Stimulated activated CD4-positive, alpha-beta T cell treated with anti-CD3 and anti-CD28 coated beads, Interleukin-1b, Interleukin-23, amount 100 ng/mL, for 48 hours (primary cell): ENCODE measurements around the gene FOXK1.
A peak's percentile ranks its signal among the peaks of the same experiment; 100 is the strongest.

Experiments used
- DNase-seq: peaks from one replicate; pipeline ENCODE4 v3.0.0-alpha.2; 2020

FOXK1 gene

DNA sequence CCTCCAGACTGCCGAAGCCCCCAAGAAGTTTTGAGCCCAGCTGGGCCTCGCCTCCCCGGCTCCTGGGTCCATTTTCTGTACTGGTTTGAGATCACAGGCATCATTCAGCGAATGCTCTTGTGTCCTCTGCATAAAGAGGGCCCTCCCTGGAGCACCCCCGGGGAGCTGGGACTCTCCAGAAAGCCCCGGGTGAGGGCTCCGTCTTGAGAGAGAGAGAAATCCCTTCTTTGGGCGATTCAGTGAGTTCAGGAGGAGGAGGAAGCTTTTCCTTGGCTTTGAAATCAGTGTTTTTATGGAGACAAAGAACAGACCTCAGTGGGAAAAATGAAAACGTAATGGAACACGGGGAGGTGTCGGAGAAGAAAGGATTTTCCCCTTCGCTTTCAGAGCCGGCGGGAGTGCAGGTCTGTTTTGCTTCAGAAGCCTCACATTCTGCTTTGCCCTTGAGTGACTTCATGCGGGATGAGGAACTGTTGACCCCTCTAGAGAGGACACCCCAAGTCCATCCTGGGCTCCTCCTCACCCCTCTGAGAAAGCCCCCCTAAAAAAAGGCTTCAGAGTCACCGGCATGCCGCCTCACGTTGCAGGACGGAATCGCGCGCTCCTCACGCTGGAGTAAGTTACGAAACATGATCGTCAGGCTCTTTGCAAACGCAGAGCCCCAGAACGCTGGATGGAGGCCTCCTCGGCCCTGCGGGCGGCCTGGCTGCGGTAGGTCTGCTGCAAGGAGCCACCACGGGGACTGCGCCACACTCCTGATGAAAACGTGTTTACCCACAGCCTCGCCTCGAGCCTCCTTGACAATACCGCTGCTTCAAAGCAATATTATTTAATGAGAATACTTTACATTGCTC, 84.8 kb downstream of the FOXK1 start:
- DNase-seq, result no peak

DNA sequence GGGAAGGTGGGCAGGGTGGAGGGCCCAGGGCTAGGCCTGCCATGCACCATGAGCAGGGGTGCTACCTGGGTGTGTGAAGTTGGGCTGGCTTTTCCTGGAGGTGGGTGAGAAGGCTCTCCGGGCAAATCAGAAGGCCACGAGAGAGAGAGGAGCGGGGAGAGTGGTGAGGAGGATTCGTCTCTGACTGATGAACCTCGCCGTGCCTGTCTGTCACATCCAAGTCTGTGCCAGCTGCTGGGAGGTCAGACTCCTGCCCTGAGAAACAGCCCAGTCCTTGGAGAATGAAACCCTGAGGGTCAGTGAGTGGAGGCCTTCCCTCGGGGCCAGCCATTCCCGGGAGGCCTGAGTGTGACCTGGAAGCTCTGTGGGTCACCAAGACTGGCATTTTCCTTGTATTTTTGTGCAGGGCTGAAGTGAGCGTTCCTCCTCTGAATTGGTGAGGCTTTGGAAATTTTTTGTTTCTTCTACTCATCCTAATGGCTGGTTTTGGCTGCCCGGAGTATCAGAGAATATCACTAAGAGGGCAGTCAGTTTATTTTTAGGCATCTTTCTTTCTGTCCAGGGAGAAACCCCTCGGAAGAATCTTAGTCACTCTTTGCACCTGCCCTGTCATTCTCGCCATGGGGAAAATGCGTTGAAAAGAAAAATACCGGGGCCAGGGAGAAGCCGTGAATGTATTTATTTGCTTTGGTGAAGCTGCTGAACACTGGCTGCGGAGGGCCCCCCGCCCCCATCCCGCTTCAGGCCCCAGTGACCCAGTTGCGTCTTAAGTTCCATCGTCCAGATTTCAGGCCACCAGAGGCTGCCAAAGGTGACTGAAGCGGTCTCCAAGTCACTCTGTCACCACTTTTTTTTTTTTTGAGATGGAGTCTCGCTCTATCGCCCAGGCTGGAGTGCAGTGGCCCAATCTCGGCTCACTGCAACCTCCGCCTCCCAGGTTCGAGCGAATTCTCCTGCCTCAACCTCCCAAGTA, 86.8 kb downstream of the FOXK1 start:
- DNase-seq, result no peak

DNA sequence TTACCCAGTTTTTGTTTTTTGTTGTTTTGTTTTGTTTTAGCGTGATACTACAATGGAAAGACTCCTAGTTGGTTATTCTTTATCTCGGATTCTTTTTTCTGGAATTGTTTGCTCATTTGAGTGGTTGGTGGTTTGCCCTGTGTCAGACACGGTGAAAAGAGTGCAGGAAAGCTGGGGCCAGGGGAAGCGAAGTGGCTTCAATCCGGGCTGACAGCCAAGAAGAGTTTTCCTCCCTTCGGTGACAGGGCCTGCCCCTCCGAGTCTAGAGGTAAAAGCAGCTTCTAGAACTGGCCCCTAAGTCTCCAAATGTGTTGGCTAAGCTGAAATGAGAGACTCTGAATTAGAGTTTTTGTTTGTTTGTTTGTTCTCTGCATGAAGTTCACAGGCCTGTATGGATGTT, 87.7 kb downstream of the FOXK1 start:
- no peak for DNase-seq

DNA sequence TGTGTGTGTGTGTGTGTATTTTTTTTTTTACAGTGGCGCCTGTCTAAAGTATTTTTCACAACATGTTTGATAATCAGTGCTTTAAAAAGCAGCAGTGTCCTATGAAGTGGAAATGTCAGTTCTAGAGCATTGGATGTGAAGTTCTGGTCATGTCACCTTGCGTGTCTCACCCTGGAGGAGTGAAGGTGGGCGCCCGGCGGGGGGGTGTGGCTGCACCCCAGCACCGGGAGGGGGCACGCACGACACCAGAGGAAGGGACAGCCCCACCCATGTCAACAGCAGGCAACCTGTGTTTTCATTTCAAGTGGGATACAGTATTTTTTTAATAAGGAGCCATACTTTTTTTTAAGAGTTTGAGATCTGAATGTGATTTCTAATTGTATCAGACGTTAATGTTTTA, 88.8 kb downstream of the FOXK1 start:
- no peak for DNase-seq

DNA sequence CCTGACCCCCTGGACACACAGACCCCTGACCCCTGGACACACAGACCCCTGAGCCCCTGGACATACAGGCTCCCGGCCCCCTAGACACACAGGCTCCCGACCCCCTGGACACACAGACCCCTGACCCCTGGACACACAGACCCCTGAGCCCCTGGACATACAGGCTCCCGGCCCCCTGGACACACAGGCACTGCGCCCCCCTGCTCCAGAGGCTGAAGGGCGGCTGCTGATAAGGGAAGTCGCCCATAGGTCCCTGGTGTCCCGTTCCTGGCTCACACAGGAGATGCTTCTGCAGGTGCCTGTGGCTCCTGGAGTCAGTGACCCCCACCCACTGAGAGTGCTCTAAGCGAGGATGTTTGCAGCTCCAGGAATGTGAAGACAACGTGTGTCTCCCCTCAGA, 89.6 kb downstream of the FOXK1 start:
- DNase-seq, result no peak

DNA sequence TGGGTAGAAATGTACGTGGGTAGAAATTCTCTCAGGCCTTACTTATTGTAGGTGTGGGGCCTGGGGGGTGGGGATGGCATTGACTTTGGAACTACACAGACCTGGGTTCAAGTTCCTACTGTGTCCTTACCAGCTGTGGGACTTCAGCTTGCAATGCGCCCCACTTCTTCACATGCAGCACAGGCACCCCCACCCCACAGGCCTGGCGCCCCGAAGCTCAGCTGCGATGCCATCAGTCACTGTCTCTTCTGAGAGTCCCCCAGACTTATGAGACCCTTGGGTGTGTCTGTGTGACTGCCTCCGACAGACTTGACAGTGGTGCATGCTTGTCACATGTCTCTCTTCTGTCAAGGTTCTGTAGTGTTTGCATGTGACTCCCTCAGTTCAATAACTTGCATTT, 90.2 kb downstream of the FOXK1 start:
- no peak for DNase-seq

DNA sequence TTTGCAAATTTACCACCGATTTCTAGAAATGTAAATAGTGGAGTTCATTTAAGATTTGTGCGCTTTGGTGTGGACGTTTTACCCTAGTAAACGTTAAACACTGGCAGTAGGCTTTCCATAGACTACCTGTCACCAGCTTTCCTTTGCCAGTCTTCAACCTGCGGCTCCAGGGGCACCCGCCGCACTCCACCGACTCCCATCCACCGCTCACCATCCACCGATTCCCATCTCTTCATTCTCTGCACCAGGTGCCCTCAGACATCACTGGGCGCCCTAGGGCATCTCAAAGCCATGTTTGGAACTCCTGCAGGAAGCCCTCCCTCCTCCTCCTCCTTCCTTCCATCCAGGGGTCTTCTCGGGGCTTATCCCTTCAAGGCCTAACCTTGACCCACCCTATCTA, 91.9 kb downstream of the FOXK1 start:
- no peak for DNase-seq

DNA sequence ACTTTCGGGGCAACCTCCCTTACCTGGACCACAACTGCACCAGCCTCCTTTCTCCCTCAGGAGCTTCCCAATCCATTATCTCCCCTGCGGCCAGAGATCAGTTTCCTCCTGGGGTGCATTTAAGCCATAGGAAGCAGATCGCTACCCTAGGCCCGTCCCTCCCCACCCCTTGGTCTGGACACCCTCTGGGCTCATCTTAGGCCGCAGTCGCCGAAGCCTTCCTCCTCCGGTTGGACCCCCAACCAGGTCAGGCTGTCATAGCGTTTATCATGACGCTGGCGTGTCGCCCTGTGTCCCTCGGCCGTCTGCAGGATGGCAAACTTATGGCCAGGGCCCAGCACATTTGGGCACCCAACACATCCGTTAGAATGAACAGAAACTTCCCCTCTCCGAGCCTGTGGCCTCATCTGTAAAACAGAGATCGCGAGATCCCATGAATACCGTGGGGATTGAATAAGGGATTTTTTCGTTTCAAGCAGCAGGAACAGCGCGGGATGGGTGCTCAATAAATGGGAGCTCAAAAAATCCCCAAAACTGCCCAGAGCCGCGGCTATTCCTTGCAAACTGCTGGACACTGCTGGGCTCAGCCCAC, 92.7 kb downstream of the FOXK1 start:
- peak; percentile 27 for DNase-seq

DNA sequence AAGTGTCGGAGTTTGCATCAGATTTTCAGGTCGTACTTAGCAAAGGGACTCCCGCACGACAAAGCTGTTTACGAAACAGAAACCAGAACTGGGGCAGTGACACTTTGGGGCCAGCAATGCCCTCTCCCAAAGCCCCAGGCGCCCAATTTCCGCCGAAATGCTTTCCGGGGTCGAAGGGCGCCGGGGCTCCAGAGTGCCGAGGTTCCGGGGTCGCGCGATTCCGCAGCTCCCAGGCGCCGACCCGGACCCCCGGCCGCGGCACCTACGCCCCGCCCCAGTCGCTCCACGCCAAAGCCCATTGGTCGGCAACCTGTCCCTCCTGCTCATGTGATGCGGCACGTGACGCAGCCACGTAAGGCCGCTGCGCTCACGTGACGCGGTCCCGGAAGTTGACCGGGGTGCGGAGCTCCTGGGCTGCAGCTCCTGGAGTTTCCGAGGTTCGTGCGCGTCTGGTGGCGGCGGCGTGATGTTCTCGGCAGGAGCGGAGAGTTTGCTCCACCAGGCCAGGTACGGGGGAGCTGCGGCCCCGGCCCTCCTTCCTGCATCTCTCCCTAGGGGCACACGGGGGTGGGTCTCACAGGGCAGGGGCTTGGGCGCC, 93.3 kb downstream of the FOXK1 start, which contains the start of gene AP5Z1:
Gene AP5Z1 (plus strand): TSS at position 374 of the 598 bp plus-strand sequence. CDS start 93 bp downstream, at position 467.
- DNase-seq, result peak; percentile 95

DNA sequence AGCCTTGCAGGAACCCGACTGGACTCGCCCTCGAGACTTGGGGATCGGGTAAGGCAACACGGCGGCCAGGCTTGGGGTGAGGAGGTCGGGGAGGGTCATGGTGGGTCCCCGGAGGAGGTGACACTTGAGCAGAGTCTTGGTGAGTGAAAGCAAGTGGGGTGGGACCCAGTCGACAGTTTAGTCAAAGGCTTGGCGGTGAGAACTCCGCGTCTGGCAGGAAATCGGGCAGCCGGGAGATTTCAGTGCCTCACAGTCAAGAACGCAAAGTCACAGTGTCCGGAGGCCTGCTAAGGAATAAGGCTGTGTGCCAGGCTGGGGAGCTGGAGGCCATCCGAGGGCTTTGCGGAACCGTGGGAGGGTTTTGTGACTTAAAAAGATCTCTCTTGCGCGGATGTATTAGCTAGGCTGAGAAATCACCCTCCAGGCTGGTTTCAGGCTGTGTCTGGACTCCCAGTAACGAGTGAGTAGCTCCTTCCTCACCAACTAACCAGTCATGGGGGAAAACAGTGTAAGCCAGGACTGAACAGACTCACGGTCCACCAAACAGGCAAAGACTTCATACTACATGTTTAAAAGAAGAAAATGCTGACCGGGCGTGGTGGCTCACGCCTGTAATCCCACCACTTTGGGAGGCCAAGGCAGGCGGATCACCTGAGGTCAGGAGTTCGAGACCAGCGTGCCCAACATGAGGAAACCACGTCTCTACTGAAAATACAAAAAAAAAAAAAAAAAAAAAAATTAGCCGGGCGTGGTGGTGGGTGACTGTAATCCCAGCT, 93.9 kb downstream of the FOXK1 start:
- DNase-seq, result peak; percentile 49

DNA sequence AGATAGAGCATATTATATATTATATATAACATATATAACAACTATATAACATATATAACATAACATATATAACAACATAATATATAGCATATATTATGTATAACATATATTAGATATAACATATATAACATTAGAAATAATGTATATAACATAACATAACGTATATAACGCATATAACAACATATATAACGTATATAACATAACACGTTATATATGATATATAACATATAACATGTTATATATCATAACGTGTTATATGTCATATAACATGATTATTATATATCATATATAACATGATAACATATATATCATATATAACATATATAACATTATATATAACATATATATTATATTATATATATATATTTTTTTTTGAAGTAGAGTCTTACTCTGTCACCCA, 97.0 kb downstream of the FOXK1 start:
- no peak for DNase-seq

DNA sequence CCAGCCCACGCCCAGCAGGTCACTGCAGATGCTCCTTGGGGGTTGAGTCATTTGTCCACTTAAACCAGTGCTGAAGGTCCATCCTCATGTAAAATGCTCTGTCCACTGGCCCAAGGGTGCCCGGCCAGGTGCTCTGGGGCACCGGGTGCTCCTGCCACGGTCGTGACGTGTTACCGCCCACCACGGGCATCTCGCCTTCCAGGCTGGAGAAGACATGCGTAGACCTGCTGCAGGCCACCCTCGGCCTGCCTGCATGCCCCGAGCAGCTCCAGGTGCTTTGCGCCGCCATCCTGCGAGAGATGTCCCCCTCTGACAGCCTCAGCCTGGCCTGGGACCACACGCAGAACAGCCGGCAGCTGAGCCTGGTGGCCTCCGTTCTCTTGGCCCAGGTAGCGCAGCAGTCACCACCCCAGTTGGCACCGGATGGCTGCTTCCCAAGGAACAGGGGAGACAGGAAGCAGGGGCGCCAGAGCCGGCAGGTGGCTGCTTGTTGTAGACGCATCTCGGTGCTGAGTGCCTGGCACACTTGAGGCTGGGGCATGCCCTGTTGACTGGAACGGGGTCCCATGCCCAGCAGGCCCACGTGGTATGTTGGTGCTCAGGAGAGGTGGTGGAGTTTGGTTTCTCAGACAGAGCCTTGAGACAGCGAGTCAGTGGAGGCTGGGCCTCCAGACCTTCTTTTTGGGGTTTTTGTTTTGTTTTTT, 99.4 kb downstream of the FOXK1 start:
- no peak for DNase-seq

DNA sequence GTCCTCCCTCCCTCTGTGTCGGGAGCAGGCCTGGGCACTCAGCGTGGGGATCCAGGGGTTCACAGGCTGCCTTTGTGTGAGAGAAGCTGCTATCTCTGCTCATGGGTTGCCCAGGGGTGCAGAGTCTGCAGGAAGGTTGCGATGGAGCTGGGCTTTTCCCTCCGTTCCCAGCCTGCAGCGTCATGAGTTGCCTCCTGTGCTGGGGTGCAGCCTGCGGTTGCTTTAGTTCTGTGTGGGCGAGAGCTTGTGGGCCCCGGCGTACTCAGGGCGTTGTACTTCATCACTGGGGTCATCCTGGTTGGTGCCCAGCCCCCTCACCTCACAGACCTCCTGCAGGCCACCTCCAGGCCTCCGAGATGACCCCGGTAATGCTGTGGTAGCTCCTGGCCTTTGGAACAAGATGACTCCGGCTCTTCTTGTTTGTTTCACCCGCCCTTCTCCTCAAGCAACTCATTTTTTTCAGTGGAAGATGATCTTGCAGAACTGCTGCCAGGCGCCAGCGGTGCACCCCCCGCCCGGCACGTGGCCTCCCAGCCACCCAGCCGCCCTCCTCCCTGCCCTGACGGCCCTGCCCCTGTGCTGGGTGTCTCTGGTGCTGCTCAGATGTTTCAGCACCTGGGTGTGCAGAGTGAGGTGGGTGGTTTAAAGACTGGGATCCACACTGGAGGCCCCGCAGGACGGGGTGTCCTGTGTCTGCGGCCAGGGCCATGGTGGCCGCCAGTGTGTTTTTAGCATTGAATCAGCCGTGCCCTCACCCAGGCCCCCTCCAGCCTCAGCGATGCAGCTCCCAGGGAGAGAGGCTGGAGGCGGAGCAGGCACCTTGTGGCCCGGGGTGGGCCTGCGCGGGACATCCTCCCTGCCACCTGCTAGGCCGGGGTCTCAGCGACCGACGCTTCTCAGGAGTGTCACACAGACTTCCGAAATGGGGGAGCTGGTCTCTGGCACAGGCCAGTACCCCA, 100.5 kb downstream of the FOXK1 start:
- DNase-seq, result no peak

DNA sequence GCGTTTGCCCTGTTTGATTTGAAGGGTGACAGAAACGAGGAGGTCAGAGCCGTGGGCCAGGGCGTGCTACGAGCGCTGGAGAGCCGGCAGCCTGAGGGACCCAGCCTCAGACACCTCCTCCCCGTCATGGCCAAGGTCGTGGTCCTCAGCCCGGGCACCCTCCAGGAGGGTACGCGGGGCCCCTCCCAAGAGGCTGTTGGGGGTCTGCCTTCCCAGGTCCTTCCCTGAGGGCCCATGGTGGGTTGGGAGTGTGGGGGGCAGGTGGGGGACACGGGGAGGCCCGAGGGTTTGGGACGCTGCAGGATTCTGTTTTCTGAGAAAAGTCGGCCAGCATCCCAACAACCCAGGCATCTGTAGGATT, 101.2 kb downstream of the FOXK1 start:
- no peak for DNase-seq

DNA sequence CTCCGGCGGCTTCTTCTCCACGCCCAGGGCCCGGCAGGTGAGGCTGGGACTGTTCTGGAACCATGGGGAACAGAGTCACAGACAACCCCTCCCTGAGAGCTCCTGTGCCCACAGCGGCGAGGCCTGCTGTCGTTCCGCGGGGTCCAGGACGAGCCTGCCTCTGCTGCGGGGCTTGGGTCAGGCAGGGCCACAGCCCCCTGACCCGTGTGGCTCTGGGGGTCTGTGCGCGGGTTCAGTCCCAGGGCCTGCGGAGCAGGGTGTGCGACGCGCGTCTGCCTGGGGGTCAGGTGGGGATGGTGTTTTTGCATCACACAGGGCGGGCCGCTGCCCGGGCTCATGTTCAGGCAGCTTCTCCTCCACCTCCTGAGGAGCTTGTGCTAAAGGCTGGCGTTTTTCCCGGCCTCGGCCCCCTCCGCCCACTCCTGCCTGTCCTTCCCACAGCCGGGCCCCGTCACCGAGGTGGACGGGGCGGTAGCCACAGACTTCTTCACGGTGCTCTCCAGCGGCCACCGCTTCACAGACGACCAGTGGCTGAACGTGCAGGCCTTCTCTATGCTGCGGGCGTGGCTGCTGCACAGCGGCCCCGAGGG, 101.8 kb downstream of the FOXK1 start:
- no peak for DNase-seq

DNA sequence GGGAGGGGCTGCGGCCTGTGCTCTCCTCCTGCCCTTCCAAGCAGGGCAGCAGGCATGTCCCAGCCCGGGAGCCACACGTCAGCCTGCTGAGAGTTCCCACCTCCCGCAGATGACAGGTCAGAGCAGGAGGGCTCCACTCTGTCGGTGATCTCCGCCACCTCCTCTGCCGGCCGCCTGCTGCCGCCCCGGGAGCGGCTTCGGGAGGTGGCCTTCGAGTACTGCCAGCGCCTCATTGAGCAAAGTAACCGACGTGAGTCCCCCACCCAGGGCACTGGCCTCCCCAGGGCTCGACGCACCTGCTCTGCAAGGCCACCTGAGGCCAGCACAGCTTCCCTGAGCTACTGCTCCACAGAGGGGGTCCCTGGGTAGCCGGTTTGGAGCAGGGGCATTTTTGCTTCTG, 102.7 kb downstream of the FOXK1 start:
- DNase-seq, result no peak

DNA sequence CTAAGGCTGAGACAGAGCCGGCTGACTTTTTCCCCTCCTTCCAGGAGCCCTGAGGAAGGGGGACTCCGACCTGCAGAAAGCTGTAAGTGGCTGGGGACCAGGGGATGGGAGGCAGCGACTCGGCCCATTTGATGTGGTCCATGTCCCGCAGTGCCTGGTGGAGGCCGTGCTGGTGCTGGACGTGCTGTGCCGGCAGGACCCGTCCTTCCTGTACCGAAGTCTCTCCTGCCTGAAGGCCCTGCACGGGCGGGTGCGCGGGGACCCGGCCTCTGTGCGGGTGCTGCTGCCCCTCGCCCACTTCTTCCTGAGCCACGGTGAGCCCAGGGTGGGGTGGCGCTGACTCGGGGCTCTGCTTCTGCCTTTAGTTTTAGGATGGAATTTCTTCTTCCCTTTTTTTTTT, 103.3 kb downstream of the FOXK1 start:
- no peak for DNase-seq

DNA sequence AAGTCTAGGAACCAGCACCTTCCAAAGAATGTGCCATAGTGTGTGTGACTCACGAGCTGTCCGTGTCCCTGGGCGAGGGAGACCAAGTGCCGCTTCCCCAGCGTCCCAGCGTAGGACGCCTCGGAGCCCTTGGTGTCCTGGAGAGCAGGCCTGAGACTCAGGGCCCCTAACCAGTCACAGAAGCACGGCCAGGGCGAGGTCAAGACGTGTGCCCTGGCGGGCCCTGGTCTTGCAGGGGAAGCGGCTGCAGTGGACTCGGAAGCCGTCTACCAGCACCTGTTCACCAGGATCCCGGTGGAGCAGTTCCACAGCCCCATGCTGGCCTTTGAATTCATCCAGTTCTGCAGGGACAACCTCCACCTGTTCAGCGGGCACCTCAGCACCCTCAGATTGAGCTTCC, 103.9 kb downstream of the FOXK1 start:
- DNase-seq, result no peak

DNA sequence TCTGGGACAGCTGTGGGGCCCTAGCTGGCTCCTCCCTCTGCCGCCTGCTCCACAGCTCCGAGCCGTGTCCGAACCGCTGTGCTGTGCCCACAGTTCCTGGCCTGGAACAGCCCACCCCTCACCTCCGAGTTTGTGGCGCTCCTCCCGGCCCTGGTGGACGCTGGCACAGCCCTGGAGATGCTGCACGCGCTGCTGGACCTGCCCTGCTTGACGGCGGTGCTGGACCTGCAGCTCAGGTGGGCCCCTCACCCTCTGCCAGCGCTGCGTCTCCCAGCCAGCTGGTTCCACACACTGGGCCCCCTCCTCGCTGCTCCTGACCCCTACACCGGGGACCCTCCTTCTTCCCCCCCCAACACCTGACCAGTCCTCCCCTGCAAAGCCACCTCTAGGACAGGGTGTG, 105.4 kb downstream of the FOXK1 start:
- DNase-seq, result no peak
